NCI-H187 (cell line): ENCODE results near the gene MYRIP.
A peak's percentile ranks its signal among the peaks of the same experiment; 100 is the strongest.
"Not testable (repeated sequence)": the region's sequence is repeated elsewhere in the genome, so short reads cannot be mapped to it uniquely, and the experiment has no call there.

Experiments
- DNase-seq, 2 experiments: peaks; one replicate each; lab custom pipeline; 2025; lab: John Stamatoyannopoulos, UW

The MYRIP gene

GRCh38 chr3:39809181-39809994, at the start of gene MYRIP:
Gene MYRIP, plus strand, starts transcription at chr3:39809609. Its CDS starts 91,208 bp downstream, at chr3:39900817.
- DNase-seq: peak; percentile 23 to 68

DNA sequence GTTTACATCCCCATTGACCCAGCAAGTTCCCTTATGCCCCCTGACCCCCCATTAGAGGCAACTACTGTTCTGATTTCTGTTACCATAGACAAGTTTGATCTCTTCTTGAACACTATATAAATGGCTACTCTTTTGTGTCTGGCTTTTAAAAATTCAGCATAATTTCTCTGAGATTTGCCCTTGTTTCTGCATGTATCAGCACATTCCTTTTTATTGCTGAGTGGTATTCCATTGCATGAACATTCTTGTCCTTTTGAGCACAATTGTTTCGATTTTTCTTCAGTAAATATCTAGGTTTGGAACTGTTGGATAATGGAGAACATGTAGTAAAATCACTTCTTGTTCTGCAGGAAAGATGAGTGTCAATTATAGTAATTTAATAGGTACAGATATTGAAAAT, 49.1 kb upstream of the MYRIP start:
- DNase-seq: no peak

- no peak for DNase-seq
Measured at GRCh38 chr3:39762537-39763070, 46.8 kb upstream of the MYRIP start.

DNA sequence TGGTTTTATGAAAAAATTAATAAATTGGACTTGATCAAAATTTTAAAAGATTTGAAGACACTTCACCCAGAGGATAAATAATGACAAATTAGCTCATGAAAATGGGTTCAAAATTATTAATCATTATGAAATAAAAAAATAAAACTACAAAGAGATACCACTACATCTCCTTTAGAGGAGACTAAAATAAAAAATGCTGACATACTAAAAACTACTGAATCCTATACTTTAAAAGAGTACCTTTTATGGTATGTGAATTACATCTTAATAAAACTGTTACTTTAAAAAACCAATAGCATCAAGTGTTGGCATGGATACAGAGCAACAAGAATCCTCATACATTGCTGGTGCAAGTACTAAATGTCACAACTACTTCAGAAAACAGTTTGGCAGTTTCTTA, 46.0 kb upstream of the MYRIP start:
- DNase-seq: no peak

DNA sequence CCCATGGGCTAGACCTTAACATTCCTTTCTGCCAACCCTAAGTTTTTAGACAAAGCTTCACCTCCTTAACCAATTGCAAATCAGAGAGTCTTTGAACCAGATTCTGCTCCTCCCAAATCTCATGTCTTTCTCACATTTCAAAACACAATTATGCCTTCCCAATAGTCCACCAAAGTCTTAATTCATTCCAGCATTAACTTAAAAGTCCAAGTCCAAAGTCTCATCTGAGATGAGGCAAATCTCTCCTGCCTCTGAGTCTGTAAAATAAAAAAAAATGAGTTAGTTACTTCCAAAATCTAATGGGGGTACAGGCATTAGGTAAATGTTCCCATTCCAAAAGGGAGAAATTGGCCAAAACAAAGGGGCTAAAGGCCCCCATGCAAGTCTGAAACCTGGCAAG, 43.8 kb upstream of the MYRIP start:
- no peak for DNase-seq

- no peak for DNase-seq
Measured at GRCh38 chr3:39766433-39766832, 43.0 kb upstream of the MYRIP start.

DNA sequence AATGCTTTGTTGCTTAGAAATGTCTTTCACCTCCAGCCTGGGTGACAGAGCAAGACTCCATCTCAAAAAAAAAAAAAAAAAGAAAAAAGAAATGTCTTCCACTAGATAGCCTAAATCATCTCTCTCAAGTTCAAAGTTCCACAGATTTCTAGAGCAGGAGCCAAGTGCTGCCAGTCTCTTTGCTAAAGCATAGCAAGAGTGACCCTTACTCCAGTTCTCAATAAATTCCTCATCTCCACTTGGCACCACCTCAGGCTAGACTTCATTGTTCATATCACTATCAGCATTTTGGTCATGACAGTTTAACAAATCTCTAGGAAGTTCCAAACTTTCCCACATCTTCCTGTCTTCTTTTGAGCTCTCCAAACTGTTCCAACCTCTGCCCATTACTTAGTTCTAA, 42.5 kb upstream of the MYRIP start:
- DNase-seq: not testable (repeated sequence)

- DNase-seq: not testable (repeated sequence)
Measured at GRCh38 chr3:39778168-39778567, 31.2 kb upstream of the MYRIP start.

- DNase-seq: no peak
Measured at GRCh38 chr3:39779511-39780230, 29.7 kb upstream of the MYRIP start.

GRCh38 chr3:39780352-39780751, 29.1 kb upstream of the MYRIP start:
- no peak for DNase-seq

GRCh38 chr3:39781025-39781424, 28.4 kb upstream of the MYRIP start:
- no peak for DNase-seq

GRCh38 chr3:39781632-39782031, 27.8 kb upstream of the MYRIP start:
- no peak for DNase-seq

- DNase-seq: no peak
Measured at GRCh38 chr3:39783680-39784079, 25.7 kb upstream of the MYRIP start.

GRCh38 chr3:39784922-39785321, 24.5 kb upstream of the MYRIP start:
- DNase-seq: no peak

GRCh38 chr3:39788128-39788883, 21.1 kb upstream of the MYRIP start:
- no peak for DNase-seq

GRCh38 chr3:39791603-39792002, 17.8 kb upstream of the MYRIP start:
- DNase-seq: no peak

DNA sequence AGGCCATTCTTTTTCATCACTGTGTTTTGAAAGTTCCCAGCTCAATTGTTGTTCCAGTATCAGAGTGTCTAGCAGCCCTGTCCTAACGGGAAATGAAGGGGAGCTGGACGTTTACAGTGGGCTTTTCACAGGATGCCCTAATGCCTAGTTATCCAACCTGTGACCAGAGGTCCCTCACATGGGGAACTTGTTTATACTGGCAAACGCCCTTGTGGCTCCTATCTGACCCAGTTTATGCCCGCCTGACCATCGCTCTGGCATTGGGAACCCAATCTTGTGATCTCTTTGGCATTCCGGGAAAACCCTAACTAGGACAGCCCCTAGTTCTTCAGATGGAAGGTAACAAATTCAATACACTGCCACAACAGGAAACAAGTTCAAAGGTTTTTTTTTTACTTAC, 14.5 kb upstream of the MYRIP start:
- no peak for DNase-seq

GRCh38 chr3:39801216-39801615, 8.2 kb upstream of the MYRIP start:
- DNase-seq: no peak

DNA sequence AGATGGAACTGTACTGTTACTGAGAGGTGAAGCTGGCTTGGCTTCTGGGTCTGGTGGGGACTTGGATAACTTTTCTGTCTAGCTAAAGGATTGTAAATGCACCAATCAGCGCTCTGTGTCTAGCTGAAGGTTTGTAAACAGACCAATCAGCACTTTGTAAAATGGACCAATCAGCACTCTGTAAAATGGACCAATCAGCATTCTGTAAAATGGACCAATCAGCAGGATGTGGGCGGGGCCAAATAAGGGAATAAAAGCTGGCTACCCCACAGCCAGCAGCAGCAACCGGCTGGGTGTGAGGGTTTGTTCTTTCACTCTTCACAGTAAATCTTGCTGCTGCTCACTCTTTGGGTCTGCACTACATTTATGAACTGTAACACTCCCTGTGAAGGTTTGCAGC, 6.9 kb upstream of the MYRIP start:
- not testable (repeated sequence) for DNase-seq

DNA sequence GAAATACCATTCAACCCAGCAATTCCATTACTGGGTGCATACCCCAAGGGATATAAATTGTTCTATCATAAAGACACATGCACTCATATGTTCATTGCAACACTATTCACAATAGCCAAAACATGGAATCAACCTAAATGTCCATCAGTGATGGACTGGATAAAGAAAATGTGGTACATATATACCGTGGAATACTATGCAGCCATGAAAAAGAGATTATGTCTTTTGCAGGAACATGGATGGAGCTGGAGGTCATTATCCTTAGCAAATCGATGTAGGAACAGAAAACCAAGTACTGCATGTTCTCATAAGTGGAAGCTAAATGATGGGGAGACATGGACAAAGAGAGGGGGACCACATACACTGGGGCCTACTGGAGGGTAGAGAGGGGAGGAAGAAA, 5.5 kb upstream of the MYRIP start:
- no peak for DNase-seq

DNA sequence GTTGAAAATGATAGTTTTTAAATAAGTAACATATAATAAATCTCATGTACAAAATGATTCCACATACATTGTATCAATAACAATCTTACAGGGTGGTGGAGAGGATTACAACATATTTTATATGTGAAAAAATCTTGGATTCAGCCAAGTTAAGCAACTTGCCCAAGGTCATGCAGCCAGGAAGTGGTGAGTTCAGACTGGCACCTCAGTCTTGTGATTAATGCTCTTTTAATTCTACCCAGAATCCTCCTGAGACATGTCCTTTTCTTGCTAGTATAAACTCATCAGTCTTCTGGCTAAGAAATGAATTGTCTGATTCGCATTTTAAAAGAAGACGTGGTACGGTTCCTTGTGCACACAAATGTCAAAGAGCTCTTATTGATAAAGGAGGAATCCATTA, 4.5 kb upstream of the MYRIP start:
- no peak for DNase-seq

- no peak for DNase-seq
Measured at GRCh38 chr3:39805650-39806049, 3.8 kb upstream of the MYRIP start.
